Measurements from ENCODE around the gene RHEBL1.

RHEBL1 gene

GRCh38 chr12:49104822-49105221 lies 35.0 kb upstream of the RHEBL1 start:
- H3K27ac ChIP-seq (ENCODE audit: low read length): no peak overlapping the region

GRCh38 chr12:49100380-49100779 lies 30.6 kb upstream of the RHEBL1 start:
- Histone ChIP-seq H3K9me3 (replicated peaks; ENCODE audit: insufficient read depth, low read length) (no peaks in the 10 kb centered on the region), H3K79me2 (ENCODE audit: low read length) (no peaks in the 10 kb centered on the region), H3K27ac (ENCODE audit: low read length) (no peak overlapping the region), H3K9me2 (replicated peaks; ENCODE audit: insufficient read depth, low read length) (no peaks in the 10 kb centered on the region), H3K4me2 (ENCODE audit: low read depth, low read length) (no peak overlapping the region), H3K9ac (ENCODE audit: low read length) (no peak overlapping the region), H2AFZ (ENCODE audit: low read length) (no peak overlapping the region), H3K27me3 (replicated peaks; ENCODE audit: insufficient read depth, low read length) (no peaks in the 10 kb centered on the region), H3K36me3 (replicated peaks; ENCODE audit: insufficient read depth, low read length) (no peaks in the 10 kb centered on the region), H3K4me1 (ENCODE audit: low read length) (no peaks in the 10 kb centered on the region), H4K20me1 (ENCODE audit: insufficient read depth, low read length) (no peaks in the 10 kb centered on the region), H3K4me3 (ENCODE audit: low read length) (no peak overlapping the region), H3F3A (ENCODE audit: insufficient read depth, low read length) (no peaks in the 10 kb centered on the region)
- TF ChIP-seq EZH2phosphoT487 (IDR thresholded peaks at IDR 0.05; ENCODE audit: low read length) (no peak), EZH2 (optimal IDR thresholded peaks at IDR 0.05; ENCODE audit: low read depth, low read length) (no peak), CTCF (IDR thresholded peaks at IDR 0.05; ENCODE audit: low read length) (no peak)
- no peak for DNase-seq

More at GRCh38 chr12:49104822-49105221, 35.0 kb upstream of the RHEBL1 start:
- Histone ChIP-seq H4K20me1 (ENCODE audit: insufficient read depth, low read length) (no peaks in the 10 kb centered on the region), H3K27me3 (replicated peaks; ENCODE audit: insufficient read depth, low read length) (no peaks in the 10 kb centered on the region), H2AFZ (ENCODE audit: low read length) (no peak overlapping the region), H3K9me2 (replicated peaks; ENCODE audit: insufficient read depth, low read length) (no peaks in the 10 kb centered on the region), H3K4me2 (ENCODE audit: low read depth, low read length) (no peak overlapping the region), H3F3A (ENCODE audit: insufficient read depth, low read length) (no peaks in the 10 kb centered on the region), H3K9ac (ENCODE audit: low read length) (no peak overlapping the region), H3K4me1 (ENCODE audit: low read length) (peaks cover 9% of the 10 kb centered on the region; the same call in 1 of the 2 replicates), H3K79me2 (ENCODE audit: low read length) (peaks cover 10% of the 10 kb centered on the region; the same call in 1 of the 2 replicates), H3K36me3 (replicated peaks; ENCODE audit: insufficient read depth, low read length) (no peaks in the 10 kb centered on the region), H3K9me3 (replicated peaks; ENCODE audit: insufficient read depth, low read length) (no peaks in the 10 kb centered on the region), H3K4me3 (ENCODE audit: low read length) (no peak overlapping the region)
- no peak for TF ChIP-seq EZH2phosphoT487 (IDR thresholded peaks at IDR 0.05; ENCODE audit: low read length)
- TF ChIP-seq EZH2 (optimal IDR thresholded peaks at IDR 0.05; ENCODE audit: low read depth, low read length): no peak
- TF ChIP-seq CTCF (IDR thresholded peaks at IDR 0.05; ENCODE audit: low read length): no peak
- DNase-seq: no peak

- Histone ChIP-seq H3K36me3 (replicated peaks; ENCODE audit: insufficient read depth, low read length) (no peaks in the 10 kb centered on the region), H3K27ac (ENCODE audit: low read length) (no peak overlapping the region), H3K4me2 (ENCODE audit: low read depth, low read length) (no peak overlapping the region), H4K20me1 (ENCODE audit: insufficient read depth, low read length) (no peaks in the 10 kb centered on the region), H2AFZ (ENCODE audit: low read length) (no peak overlapping the region), H3K4me3 (ENCODE audit: low read length) (no peak overlapping the region), H3K9me2 (replicated peaks; ENCODE audit: insufficient read depth, low read length) (no peaks in the 10 kb centered on the region), H3K9ac (ENCODE audit: low read length) (no peak overlapping the region), H3K27me3 (replicated peaks; ENCODE audit: insufficient read depth, low read length) (peaks cover 17% of the 10 kb centered on the region), H3K9me3 (replicated peaks; ENCODE audit: insufficient read depth, low read length) (no peaks in the 10 kb centered on the region), H3K4me1 (ENCODE audit: low read length) (no peaks in the 10 kb centered on the region), H3K79me2 (ENCODE audit: low read length) (no peaks in the 10 kb centered on the region), H3F3A (ENCODE audit: insufficient read depth, low read length) (no peaks in the 10 kb centered on the region)
- TF ChIP-seq EZH2 (optimal IDR thresholded peaks at IDR 0.05; ENCODE audit: low read depth, low read length) (no peak), CTCF (IDR thresholded peaks at IDR 0.05; ENCODE audit: low read length) (no peak), EZH2phosphoT487 (IDR thresholded peaks at IDR 0.05; ENCODE audit: low read length) (no peak)
- no peak for DNase-seq
These were observed 28.9 kb upstream of the RHEBL1 start for GRCh38 chr12:49098703-49099102.
